H1 (cell line): ENCODE results near the gene TPRG1L. TPM values are rescaled to one million over a fixed set of nuclear protein-coding genes. Genes with fewer than 3 reads are reported as not detected.

Experiments
- GABPA ChIP-seq: IDR thresholded peaks from 2 replicates; pipeline ENCODE4 v1.6.1; 2011; ENCODE audit warnings: mild to moderate bottlenecking, low read length, moderate library complexity, borderline replicate concordance; ENCODE audit not compliant: insufficient read depth
- NANOG ChIP-seq: IDR thresholded peaks from 2 replicates; pipeline ENCODE4 v1.6.1; 2011; ENCODE audit warnings: low read length, low read depth, mild to moderate bottlenecking, inconsistent platforms; ENCODE audit not compliant: insufficient read depth, poor library complexity, severe bottlenecking
- USF2 ChIP-seq: IDR thresholded peaks from 2 replicates; pipeline ENCODE4 v1.6.1; 2011; ENCODE audit warnings: low read length, improper control_type of control experiment
- polyA plus RNA-seq, 7 experiments: library from polyadenylated mRNA; depleted of rRNA in 3 of 7; stranded (reverse) in 5 of 7; unstranded in 2 of 7; fragments of >200 nt in 5 of 7; fragments of 200-250 nt in 2 of 7; gene quantifications; 1 replicate in 5 of 7; 2 replicates in 1 of 7; 4 replicates in 1 of 7; pipeline versions ENCODE4 v1.2.1 to v1.2.3, GENCODE V29; 2011 to 2013; ENCODE audit warnings: missing spikeins in 2 of 7, mixed read lengths in 2 of 7
- total RNA-seq: library from RNA; stranded (reverse); fragmentation: NEBNext Ultra II Directional; extraction: Animal tissue kit (Norgen Biotek cat#: 25700); gene quantifications from 2 replicates; pipeline ENCODE4 v1.2.1, GENCODE V29; 2021

TPRG1L gene
- total and polyA plus RNA-seq, 2 of the 8 experiments (the other 6 are each of a cell fraction or from before 2014, with no cell fraction given), result 21.7 to 22.3 TPM

DNA sequence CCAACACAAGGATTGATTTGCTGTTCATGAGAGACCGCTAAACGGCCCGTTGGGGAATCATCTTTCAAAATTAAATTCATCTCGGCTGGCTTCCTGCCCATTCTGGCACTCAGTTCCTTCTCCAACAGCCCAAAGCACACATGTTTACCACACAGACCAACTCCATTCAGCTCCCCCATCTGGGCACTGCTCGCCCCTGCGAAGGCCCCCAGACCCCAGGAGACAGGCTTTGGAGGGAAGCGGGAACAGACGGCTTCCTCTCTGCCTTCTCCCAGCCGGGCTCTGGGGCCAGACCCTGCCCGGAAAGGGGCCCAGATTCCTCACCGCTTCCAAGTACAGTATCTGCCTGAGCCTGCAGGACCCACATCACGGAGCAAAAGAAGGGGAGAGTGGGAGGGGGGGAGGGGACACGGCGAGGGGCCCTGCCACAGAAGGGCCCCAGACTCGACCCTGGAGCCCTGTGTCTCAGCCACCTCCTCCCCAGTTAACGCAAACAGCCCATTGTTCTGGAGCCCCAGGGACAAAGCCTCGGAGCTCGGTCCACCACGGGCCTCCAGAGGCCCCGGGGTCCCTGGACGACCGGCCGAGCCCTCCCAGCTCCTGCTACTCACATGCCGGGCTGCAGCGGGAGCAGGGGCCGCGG, 14.2 kb upstream of the TPRG1L start (continued):
- TF ChIP-seq USF2 (no peak), GABPA (0 out of 2 replicates have a peak, but pooled peaks have one; percentile 21), NANOG (no peak)
